Lower leg skin (tissue), 3 donors: ENCODE results near the gene RNF141.

Experiments used
- POLR2A ChIP-seq, 2 donors: fragments of 450-650 bp; IDR thresholded peaks; one replicate each; pipeline ENCODE4 v1.6.1; 2016 to 2017; ENCODE audit warnings: antibody characterized with exemption in 2 of 2, mild to moderate bottlenecking in 1 of 2, moderate library complexity in 1 of 2
- TF ChIP-seq, protein P1 (sequence below), 3 donors: fragments of 450-650 bp; IDR thresholded peaks; one replicate each; pipeline ENCODE4 v1.5.1; 2016; ENCODE audit warnings: antibody characterized with exemption in 3 of 3, mild to moderate bottlenecking in 3 of 3, moderate library complexity in 2 of 3

DNA sequence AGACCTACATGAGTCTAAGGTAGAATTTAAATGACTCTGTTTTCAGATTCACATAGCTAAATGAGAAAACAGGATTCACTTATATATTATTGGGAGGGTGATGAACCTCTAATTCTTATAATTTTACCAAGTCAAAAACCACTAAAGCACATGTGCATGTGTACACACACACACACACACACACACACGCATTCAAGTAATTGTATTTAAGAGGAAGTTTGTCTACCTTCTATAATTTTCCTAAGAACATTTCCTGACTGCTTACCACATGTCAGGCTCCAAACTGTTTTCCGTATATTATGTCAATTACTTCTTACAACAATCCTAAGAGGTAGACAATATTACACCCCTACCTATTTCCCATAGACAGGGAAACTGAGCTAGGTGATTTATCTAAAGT, 6.7 kb downstream of the RNF141 start:
- TF ChIP-seq, protein P1, sequence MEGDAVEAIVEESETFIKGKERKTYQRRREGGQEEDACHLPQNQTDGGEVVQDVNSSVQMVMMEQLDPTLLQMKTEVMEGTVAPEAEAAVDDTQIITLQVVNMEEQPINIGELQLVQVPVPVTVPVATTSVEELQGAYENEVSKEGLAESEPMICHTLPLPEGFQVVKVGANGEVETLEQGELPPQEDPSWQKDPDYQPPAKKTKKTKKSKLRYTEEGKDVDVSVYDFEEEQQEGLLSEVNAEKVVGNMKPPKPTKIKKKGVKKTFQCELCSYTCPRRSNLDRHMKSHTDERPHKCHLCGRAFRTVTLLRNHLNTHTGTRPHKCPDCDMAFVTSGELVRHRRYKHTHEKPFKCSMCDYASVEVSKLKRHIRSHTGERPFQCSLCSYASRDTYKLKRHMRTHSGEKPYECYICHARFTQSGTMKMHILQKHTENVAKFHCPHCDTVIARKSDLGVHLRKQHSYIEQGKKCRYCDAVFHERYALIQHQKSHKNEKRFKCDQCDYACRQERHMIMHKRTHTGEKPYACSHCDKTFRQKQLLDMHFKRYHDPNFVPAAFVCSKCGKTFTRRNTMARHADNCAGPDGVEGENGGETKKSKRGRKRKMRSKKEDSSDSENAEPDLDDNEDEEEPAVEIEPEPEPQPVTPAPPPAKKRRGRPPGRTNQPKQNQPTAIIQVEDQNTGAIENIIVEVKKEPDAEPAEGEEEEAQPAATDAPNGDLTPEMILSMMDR (IDR thresholded peaks at IDR 0.05) = no peak
- TF ChIP-seq POLR2A (IDR thresholded peaks at IDR 0.05) = no peak
